HG02623 (cell line): Measurements from ENCODE around the gene RPA1.
"Not testable (repeated sequence)": the region's sequence is repeated elsewhere in the genome, so short reads cannot be mapped to it uniquely, and the experiment has no call there.

Source experiments
- ATAC-seq: cut with Tn5 transposase; IDR thresholded peaks from one replicate; pipeline ENCODE4 v1.9.1; 2021; ENCODE audit warnings: moderate library complexity; ENCODE audit not compliant: unreplicated experiment

The RPA1 gene

DNA sequence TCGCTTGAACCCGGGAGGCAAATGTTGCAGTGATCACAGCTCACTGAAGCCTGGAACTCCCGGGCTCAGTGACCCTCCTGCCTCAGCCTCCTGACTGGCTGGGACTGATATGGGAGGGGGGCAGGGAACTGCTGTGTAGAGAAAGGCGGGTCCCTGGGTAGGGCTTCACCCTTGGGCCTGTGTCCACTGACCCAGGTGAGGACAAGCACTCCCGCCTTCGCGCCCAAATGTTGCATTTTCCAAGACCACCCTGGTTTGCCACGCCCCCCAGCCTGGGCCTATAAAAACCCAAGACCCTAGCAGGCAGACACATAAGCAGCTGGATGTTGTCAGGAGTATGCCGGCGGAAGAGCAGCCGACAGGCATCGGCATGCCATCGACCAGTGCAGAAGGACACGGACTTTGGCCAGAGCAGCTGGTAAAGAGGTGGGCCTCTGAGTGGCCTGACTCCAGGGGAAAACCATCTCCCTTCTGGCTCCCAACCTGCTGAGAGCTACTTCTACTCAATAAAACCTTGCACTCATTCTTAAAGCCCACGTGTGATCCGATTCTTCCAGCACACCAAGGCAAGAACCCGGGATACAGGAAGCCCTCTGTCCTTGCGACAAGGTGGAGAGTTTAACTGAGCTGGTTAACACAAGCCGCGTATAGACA lies 19.2 kb upstream of the RPA1 start:
- no peak for ATAC-seq

DNA sequence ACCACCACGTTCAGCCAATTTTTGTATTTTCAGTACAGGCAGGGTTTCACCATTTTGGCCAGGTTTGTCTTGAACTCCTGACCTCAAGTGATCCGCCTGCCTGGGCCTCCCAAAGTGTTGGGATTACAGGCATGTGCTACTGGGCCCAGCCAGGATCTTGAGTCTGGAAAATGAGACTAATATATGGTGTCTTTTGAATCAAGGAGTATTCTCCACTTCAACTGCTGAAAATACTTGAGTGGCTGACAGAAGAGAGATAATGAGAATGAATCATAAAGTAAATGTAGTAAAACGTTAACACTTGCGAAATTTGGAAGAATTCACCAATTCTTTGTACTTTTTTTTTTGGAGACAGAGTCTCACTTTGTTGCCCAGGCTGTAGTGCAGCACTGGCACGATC lies 16.7 kb upstream of the RPA1 start:
- no peak for ATAC-seq

DNA sequence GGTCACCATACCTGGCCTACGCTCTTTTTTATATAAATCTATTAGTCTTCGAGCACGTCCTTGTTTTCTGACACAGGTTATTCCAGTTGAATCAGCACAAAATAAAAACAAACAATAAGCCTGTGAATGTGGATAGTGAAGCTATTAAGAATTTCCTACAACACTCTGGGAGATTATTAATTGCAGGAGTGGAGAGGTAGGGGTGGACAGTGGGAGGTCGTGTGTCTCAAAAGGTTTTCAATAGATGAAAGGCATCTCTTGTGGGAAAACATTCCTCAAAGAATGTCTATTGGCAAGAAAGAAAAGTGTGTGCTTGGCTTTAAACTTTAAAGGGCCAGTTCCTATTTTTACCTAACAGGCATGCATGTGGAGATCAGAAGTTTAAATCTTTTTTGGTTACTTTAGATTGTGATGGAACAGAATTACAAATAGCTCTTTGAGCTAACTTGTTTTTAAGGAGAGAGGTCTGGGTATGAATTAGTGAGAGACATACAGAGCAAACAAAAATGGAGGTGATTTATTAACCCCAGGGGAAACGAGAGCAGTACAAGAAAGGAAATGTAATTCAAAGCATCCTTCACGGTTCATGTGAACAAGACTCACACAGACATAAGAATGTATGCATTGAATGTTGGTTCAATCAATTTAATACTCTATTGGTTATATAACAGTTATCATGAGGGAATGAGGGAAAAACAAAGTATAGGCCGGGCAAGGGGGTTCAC lies 9.1 kb upstream of the RPA1 start:
- no peak for ATAC-seq

DNA sequence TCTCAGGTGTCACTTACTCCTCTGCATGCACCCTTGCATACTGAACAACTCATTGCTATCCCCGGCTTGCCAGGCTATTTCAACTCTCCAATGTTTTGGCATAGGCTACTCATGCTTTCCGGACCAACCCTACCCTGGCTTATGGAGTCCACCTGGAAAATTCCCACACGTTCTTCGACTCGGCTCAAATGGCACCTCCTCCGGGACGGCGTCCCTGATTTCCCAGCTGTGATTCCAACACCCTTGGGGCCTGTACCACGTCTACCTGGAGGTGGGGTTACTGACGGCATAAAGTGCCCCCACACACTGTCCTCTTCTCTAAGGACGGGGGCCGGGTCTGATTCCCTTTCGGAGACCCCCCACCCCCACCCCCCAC lies 601 bp upstream of the RPA1 start:
- ATAC-seq = no peak

DNA sequence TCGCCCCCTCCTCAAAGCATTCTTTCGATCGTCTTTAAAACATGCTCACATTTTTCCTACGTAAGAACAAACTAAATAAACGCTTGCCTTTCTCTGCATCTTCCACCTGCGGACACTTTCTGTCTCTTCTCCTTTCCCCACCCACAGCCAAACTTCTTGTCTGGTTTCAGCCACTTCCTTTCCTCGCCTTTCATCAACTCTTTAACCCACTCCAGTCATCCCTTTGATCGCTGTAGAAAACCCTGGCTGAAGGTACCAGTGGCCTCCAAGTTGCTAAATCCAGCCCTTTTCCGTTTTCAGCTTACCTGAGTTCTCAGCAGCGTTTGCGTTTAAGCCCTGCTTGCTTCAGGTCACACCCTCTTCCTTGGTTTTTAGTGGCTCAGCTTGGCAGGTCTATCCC lies 483 bp downstream of the RPA1 start:
- ATAC-seq = no peak

DNA sequence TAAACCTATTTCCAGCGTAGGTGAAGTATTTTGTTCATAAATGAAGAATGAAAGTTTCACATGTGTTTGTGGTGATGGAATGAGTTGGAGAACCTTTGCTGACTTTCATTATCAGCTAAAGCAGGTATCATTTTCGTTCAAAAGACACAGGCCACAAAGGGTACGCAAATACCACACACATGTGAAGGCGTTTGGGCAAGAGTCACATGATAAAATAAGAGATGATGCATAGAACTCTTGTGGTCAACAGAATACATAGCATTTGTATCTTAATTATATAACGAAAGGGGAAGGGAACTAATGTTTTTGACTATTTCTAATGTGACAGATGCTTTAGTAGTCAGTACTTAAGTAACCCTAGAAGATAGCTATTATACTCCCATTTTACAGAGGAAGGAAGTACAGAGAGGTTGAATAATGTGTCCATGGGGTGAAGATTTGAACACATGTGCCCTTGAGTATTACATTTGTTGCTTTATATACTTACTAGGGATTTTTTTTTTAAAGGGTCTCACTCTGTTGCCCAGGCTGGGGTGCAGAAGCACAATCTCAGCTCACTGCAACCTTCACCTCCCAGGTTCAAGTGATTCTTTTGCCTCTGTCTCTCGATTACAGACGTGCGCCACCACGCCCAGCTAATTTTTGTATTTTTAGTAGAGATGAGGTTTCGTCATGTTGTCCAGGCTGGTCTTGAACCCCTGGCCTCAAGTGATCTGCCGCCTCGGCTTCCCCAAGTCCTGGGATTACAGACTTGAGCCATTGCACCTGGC lies 4.8 kb downstream of the RPA1 start:
- ATAC-seq = no peak

DNA sequence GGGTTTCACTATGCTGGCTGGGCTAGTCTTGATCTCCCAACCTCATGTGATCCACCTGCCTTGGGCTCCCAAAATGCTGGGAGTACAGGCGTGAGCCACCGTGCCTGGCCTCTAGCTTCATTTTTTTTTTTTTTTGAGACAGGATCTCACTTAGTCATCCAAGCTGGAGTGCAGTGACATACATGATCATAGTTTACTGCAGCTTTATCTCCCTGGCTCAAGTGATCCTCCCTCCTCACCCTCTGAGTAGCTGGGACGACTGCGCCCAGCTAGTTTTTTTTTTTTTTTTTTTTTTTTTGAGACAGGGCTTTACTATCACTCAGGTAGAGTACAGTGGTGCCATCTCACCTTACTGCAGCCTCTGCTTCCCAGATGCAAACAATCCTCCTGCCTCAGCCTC lies 9.7 kb downstream of the RPA1 start:
- no peak for ATAC-seq

DNA sequence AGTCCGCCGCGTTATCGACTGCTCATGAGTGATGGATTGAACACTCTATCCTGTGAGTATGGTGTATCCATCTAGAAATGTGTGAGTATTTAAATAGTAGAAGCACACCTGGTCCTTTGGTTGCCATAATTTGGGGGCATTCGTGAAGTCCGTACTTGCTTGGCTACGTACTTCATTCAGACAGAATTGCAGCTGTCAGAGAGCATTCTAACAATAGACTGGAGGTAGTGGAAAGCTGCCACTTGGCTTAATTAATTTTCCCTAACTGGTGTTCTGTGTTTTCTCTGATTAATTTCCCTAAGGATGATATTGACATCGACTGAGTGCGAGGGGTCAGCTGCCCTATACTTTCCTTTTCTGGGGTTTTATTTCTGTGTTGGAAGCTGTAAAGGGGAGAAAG lies 14.1 kb downstream of the RPA1 start:
- ATAC-seq = no peak

DNA sequence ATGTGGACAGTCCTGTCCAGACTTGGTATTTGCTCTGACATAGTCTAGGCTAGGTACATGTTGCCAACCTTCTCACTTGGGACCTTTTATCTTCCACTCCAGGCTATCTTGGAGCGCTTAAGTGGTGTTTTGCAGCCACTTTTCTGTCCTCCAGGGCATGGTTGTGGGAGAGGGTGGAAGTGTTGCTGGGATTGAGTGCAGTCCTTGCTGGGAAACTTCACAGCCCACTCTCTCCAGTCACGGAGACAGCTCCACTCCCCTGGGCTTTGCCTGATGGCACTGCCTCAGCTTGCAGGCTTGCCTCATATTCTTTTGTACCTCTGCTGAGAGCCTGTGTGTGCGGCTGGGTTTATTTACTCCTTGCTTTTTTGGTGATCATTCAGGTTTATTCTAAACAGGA lies 17.4 kb downstream of the RPA1 start:
- no peak for ATAC-seq

DNA sequence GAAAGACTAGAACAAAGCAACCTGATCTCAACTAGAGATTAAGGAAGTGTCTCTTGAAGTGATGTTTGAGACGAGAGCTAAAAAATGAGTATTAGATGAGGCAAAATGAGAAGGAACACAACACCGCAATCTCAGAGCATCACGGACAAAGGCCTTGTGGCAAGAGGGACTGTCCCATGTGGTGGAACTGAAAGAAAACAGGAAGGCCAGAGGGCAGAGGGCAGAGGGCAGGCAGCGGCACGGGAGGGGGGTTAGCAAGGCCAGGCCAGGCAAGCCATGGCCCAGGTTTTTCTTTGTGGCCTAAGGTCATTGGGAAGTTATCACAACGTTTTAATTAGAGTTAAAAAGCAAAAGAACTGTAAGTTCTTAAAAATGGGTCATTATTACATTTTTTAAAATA lies 22.5 kb downstream of the RPA1 start:
- ATAC-seq = no peak

DNA sequence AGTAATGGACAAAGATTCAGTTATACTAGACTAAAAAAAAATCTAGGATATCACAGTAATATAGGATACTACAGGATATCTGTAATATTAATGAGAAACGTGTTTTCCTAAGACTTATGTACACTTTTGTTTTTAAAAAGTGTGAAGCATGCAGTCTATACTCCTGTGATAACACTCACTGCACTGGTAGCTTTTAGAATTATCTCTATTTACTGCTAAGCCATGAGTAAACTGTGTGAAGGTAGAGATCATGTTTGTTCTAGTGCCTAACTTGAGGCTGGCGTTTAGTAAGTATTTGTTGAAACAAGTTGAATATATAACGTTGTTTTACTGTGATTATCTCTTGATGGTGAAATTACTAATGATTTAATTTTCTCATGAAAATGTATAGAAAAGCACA lies 23.9 kb downstream of the RPA1 start:
- no peak for ATAC-seq

DNA sequence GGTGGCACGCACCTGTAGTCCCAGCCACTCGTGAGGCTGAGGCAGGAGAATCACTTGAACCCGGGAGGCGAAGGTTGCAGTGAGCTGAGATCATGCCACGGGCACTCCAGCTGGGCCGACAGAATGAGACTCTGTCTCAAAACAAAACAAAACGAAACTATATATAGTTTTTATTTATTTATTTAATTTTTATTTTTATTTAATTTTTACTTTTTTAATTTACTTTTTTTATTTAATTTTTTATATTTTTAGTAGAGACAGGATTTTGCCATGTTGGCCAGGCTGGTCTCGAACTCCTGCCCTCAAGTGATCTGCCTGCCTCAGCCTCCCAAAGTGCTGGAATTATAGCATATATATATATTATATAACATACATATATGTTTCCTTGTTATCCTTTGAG lies 26.7 kb downstream of the RPA1 start:
- not testable (repeated sequence) for ATAC-seq

DNA sequence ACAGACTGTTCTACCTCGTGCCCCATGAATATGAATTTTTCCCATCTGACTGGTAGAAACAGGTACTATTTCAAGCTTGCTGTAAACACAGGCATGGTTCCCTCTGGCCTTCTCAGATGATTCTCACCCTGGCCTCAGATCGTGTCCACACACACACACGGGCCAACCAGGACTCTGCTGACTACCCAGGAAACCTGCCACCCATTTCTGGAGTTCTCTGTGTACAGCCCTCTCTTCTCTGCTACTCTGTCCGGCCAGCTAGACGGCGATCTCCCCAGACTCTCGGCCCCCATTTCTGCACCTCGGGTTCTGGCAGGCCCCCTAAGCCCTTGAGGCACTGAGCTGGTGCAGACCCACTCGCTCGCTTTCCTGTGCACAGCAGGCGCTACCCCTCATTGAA lies 31.2 kb downstream of the RPA1 start:
- no peak for ATAC-seq

DNA sequence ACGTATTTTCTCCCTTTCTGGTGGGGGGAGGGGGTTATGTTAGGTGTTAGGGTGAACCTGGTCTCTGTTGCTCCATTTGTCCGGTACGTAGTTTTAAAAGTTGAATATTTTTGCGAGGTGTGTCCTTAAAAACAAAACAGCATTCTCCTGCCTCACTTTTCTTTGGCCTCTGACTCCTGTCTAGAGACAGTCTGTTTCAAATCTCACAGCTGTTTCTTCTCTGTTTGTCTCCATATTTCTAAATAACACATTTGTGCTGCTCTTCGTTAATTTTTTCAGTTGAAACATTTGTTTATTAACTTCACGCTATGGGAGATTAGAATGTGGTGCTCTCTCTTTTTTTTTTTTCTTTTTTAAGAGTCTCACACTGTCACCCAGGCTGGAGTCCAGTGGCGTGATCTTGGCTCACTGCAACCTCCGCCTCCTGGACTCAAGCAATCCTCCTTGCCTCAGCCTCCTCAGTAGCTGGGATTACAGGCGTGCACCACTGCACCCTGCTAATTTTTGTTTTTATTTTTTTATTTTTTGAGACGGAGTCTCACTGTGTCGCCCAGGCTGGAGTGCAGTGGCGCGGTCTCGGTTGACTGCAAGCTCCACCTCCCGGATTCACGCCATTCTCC lies 31.7 kb downstream of the RPA1 start:
- no peak for ATAC-seq

DNA sequence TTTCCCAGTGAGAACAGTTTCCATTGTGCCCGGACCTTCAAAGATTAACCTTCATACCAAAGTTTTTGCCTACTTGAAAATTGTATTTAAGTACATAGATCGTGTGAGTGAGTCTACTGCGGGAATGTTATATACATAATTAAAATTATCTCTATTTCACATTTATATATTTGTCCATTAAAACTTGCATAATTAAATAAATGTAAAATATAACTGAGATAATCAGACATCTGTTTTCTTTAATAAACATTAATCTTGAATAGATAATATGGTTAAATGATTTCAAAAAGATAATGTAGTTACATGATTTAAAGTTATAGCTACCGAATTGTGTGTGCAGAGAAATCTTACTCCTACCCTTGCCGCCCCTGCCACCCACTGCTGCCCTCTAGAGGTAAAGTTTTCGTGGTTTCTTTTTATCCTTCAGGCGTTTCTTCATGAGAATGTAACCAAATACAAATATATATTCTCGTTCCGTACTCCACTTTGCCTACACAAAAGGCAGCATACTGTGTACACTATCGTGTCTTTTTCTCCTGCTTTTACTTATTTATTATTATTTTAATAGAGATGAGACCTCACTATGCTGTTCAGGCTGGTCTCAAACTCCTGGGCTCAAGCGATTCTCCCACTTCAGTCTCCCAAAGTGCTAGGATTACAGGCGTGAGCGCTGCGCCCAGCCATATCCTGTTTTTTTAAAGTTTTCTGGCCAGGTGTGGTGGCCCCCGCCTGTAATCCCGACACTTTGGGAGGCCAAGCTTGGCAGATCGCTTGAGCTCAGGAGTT lies 35.6 kb downstream of the RPA1 start:
- no peak for ATAC-seq

DNA sequence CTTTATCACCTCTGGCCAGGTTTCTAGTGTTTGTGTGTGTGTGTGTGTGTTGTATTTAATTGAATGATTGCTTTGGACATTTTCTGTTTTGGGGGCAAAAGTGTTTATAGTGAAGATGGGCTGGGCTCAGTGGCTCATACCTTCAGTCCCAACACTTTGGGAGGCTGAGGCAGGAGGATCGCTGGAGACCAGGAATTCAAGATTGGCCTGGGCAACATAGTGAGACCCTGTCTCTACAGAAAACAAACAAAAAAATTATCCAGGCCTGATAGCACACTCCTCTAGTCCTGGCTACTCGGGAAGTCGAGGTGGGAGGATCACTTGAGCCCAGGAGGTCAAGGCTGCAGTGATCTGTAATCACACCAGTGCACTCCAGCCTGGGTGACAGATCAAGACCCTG lies 37.5 kb downstream of the RPA1 start:
- no peak for ATAC-seq

DNA sequence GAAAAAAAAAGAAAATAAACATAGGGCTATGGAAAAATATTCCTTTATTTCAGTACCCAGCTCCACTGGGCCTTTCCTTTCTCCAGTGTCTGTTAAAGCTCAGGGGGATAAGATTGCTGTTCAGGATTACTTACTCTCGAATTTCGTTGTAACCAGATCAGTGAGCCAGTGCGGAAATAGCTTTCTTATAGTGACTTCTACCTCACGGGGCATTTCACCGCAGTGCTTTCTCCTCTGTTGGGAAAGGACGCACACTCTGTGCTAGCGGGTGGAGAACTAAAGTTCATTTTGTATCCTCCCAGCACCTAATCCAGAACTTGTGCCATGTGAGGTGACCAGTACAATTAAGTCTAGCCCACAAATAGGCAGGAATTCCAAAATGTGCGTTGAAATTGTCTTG lies 38.3 kb downstream of the RPA1 start:
- no peak for ATAC-seq

DNA sequence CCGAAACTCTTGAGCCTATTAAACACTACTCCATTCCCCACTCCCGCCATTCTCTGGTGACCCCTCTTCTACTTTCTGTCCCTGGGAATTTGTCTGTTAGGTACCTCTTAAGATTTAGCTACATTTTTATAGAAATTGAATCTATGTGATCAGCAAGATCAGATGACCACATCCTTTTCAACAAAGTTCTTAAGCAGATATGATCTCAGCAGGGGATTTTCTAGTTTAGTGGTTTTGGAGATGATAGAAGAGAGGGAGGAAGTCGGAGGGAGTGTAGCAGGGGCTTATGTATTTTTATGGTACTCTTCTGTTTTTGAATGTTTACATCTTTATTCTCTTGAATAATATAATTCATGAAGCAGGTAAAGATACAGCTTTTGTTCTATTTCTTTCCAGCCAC lies 40.8 kb downstream of the RPA1 start:
- no peak for ATAC-seq

DNA sequence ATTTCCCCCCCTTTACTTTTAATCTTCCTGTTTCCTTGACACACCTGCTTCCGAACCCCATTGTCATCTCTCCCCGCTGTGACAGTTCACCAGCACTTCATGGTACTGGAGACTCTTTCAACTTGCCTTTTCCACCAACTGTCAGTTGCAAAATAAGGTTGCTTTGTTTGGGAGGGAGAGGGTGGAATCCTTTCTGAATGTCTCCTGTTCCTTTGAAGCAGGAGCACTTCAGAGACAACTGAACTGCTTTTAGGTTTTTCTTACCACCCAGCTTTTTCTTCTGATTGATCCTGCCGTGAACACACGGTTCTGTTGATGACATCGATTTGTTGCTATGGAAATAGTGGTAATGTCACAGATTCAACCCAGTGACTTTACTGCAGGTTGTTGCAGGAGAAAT lies 42.0 kb downstream of the RPA1 start:
- no peak for ATAC-seq

DNA sequence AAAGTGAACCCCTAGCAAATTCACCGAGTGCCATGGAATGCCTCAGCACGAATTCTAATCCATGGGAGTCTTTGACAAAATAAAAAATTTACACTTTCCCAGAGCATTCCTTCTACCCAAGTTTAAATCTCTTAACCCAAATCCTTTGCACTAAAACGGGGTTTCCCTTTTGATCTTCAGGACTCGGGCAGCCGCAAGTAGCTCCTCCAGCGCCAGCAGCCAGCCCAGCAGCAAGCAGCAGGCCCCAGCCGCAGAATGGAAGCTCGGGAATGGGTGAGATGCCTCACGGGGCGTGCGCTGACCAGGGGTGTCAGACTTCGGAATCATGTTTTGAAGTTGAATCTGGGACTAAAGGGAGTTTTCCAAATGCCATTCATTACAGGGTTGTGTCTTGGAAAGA lies 42.4 kb downstream of the RPA1 start:
- no peak for ATAC-seq

DNA sequence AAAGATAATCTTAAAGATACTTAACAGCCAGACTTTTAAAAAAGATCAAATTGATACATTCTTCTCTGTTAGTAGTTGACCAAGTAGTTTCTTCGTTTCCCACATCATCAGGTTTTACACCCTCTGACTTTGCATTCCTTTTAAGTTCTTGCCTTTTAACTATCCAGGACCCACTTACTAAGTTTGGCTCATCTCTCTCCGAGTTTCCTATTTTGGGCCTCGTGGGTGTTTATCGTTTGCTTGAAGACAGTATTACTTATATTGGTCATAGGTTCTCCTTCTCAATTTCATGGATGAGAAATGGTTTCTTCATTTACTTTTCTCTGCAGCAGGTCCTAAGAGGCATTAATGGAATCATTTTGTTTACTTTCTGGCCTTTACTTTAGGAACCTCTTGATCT lies 43.2 kb downstream of the RPA1 start:
- ATAC-seq = no peak
